ENCODE measurements around the gene UNC13A.
"Not testable (repeated sequence)": the region's sequence is repeated elsewhere in the genome, so short reads cannot be mapped to it uniquely, and the experiment has no call there.

Gene UNC13A

DNA sequence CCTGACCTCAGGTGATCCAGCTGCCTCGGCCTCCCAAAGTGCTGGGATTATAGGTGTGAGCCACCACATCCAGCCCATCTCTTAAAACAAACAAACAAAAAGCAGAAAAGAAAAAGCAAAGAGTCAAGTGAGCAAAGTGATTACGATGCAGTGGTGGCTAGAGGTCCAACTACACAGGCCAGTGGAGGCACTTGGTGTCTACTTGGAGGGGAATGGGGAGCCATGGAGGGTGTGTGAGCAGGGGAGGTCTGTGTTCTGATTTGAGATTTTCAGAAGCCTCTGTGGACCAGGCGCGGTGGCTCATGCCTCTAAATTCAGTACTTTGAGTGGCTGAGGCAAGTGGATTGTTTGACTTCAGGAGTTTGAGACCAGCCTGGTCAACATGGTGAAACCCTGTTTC is 126.1 kb downstream of the UNC13A start:
- no peak for DNase-seq

DNA sequence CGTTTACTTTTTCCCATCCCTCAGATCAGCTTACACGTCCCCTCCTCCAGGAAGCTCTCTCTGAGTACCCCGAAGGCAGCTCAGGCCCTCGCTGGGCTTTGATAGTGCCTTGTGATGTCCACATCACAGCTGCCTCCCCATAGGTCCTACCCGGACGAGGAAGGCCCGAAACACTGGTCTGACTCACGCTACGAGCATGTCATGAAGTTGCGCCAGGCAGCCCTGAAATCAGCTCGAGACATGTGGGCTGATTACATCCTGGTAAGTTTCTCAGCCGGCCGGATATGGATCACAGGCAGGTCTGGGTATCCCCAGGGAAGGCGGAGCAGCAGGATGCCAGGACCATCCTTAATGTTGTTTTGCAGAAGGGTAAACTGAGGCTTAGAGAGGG is 128.0 kb downstream of the UNC13A start:
- DNase-seq = no peak

- DNase-seq = no peak
Observed at GRCh38 chr19:17557466-17557865, 130.7 kb downstream of the UNC13A start.

DNA sequence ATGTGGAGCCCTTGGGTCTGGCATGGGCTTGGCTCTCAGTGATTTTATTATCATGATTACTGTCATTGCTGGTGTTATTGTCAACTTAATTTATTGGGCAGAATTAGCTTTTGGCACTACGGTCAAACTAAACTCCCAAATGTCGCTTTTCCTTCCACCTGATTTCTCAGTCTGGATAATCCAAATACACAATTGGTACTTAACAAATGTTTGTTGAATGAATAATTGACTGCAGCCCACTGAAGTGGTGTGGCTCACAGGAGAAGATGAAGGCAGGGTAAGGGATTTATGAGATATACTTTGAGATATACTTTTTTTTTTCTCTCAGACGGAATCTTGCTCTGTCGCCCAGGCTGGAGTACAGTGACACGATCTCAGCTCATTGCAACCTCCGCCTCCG is 131.2 kb downstream of the UNC13A start:
- no peak for DNase-seq

GRCh38 chr19:17555929-17556813 is 132.0 kb downstream of the UNC13A start:
- peak; percentile 78 for DNase-seq

DNA sequence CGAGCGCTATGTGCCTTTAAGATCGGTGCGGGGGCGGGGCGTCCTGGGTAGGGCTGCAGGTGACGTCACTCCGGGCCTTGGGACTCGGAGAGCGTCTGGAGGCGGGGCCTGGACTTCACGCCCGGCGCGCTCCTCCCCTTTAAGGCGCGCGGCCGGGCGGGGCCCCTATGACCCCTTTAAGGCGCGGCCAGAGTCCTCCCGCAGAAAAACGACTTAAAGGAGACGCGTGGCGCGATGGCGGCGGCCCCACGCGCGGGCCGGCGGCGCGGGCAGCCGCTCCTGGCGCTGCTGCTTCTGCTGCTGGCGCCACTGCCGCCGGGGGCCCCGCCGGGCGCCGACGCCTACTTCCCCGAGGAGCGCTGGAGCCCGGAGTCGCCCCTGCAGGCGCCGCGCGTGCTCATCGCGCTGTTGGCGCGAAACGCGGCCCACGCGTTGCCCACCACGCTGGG is 132.7 kb downstream of the UNC13A start, which contains the start of gene COLGALT1:
COLGALT1 (plus strand) TSS at position 170 of the 449 bp plus-strand sequence; CDS start at position 235, 65 bp downstream.
- peak; percentile 99 for DNase-seq

- no peak for DNase-seq
Observed at GRCh38 chr19:17554968-17555479, 133.1 kb downstream of the UNC13A start.

DNA sequence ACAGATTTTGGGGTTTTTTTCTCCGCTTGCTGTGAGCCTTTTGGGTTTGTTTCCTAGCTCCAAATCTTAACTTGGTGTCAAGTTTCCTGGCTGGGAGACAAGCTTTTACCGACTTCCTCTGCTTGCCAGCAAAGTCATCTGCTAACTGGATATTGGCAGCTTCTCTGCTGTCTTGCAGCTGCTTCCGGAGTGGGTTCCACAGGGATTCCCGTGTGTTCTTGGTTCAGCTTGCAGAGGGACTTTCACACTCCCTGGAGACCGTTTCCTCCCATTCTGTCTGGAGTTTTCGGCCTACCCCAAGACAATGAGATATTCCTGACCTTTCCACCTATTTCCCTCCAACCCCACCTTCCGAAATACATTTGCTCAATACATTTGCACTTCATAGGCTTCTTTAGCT is 134.9 kb downstream of the UNC13A start:
- DNase-seq = no peak

DNA sequence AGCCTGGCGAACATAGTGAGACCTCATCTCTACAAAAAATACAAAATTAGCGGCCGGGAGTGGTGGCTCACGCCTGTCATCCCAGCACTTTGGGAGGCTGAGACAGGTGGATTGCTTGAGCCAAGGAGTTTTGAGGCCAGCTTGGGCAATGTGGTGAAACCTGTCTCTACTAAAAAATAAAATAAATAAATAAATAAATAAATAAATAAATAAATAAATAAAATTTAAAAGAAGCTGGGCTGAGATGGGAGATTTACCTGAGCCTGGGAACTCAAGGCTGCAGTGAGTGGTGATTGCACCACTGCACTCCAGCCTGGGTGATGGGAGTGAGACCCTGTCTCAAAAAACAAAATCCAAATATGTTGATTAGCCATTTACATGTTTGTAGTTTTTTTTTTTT is 135.4 kb downstream of the UNC13A start:
- DNase-seq = not testable (repeated sequence)

All from activated effector memory CD4-positive, alpha-beta T cell treated with anti-CD3 and anti-CD28 coated beads, Interleukin-2, amount 50 U/mL, for 16 hours (primary cell).